HG02885 (cell line): ENCODE data around the gene RBM26.
"Not testable (repeated sequence)": the region's sequence is repeated elsewhere in the genome, so short reads cannot be mapped to it uniquely, and the experiment has no call there.

Experiments
- ATAC-seq: cut with Tn5 transposase; IDR thresholded peaks from one replicate; pipeline ENCODE4 v1.9.1; 2021; ENCODE audit warnings: mild to moderate bottlenecking; ENCODE audit not compliant: unreplicated experiment, poor library complexity

Gene RBM26

GRCh38 chr13:79392882-79393563, 13.0 kb downstream of the RBM26 start:
- ATAC-seq: peak; percentile 70

- no peak for ATAC-seq
Observed at GRCh38 chr13:79389026-79389425, 17.0 kb downstream of the RBM26 start.

- ATAC-seq: no peak
Observed at GRCh38 chr13:79387853-79388252, 18.2 kb downstream of the RBM26 start.

GRCh38 chr13:79386125-79386826, 19.8 kb downstream of the RBM26 start:
- peak; percentile 15 for ATAC-seq

GRCh38 chr13:79385694-79386093, 20.4 kb downstream of the RBM26 start:
- peak; percentile 91 for ATAC-seq

GRCh38 chr13:79384022-79384610, 21.9 kb downstream of the RBM26 start:
- no peak for ATAC-seq

GRCh38 chr13:79382545-79383275, 23.3 kb downstream of the RBM26 start:
- ATAC-seq: peak; percentile 50

- ATAC-seq: no peak
Observed at GRCh38 chr13:79380997-79381396, 25.1 kb downstream of the RBM26 start.

- no peak for ATAC-seq
Observed at GRCh38 chr13:79379274-79379673, 26.8 kb downstream of the RBM26 start.

GRCh38 chr13:79376843-79377242, 29.2 kb downstream of the RBM26 start:
- no peak for ATAC-seq

- no peak for ATAC-seq
Observed at GRCh38 chr13:79374578-79374977, 31.5 kb downstream of the RBM26 start.

- ATAC-seq: no peak
Observed at GRCh38 chr13:79373916-79374315, 32.1 kb downstream of the RBM26 start.

GRCh38 chr13:79369226-79369625, 36.8 kb downstream of the RBM26 start:
- no peak for ATAC-seq

- ATAC-seq: no peak
Observed at GRCh38 chr13:79365981-79366380, 40.1 kb downstream of the RBM26 start.

GRCh38 chr13:79361299-79361698, 44.8 kb downstream of the RBM26 start:
- ATAC-seq: no peak

- peak; percentile 85 for ATAC-seq
Observed at GRCh38 chr13:79360095-79360494, 46.0 kb downstream of the RBM26 start.

GRCh38 chr13:79359064-79359463, 47.0 kb downstream of the RBM26 start:
- ATAC-seq: no peak

- no peak for ATAC-seq
Observed at GRCh38 chr13:79354285-79354684, 51.8 kb downstream of the RBM26 start.

GRCh38 chr13:79353693-79354092, 52.4 kb downstream of the RBM26 start:
- ATAC-seq: no peak

- ATAC-seq: no peak
Observed at GRCh38 chr13:79352107-79352506, 53.9 kb downstream of the RBM26 start.

GRCh38 chr13:79349608-79350007, 56.4 kb downstream of the RBM26 start:
- not testable (repeated sequence) for ATAC-seq
